ENCODE results near the gene AHNAK2. TPM values are rescaled to one million over a fixed set of nuclear protein-coding genes. Genes with fewer than 3 reads are reported as not detected.

AHNAK2 gene
- total RNA-seq, 2 donors from 2014 or later: 3.6 to 5.2 TPM

GRCh38 chr14:105005329-105005928 lies 27.3 kb upstream of the AHNAK2 start:
- Histone ChIP-seq H3K27me3 (no peaks in the 10 kb centered on the region), H3K36me3 (replicated peaks in 1 of 2; ENCODE audit: insufficient read depth in 1 of 2, low read depth in 2 of 2) (no peaks in the 10 kb centered on the region), H3K4me3 (no peak overlapping the region), H3K4me1 (no peaks in the 10 kb centered on the region), H3K9me3 (no peaks in the 10 kb centered on the region), H3K27ac (no peak overlapping the region)
- ATAC-seq (no peak), DNase-seq (no peak)
- 85 to 91% methylated on average over 6 to 19 of the region's 20 CpGs for WGBS, 2 donors
- intact Hi-C loops (cut with DNase I): no loop called here
- TF ChIP-seq POLR2A (IDR thresholded peaks at IDR 0.05): no peak
- TF ChIP-seq, protein P1, sequence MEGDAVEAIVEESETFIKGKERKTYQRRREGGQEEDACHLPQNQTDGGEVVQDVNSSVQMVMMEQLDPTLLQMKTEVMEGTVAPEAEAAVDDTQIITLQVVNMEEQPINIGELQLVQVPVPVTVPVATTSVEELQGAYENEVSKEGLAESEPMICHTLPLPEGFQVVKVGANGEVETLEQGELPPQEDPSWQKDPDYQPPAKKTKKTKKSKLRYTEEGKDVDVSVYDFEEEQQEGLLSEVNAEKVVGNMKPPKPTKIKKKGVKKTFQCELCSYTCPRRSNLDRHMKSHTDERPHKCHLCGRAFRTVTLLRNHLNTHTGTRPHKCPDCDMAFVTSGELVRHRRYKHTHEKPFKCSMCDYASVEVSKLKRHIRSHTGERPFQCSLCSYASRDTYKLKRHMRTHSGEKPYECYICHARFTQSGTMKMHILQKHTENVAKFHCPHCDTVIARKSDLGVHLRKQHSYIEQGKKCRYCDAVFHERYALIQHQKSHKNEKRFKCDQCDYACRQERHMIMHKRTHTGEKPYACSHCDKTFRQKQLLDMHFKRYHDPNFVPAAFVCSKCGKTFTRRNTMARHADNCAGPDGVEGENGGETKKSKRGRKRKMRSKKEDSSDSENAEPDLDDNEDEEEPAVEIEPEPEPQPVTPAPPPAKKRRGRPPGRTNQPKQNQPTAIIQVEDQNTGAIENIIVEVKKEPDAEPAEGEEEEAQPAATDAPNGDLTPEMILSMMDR (IDR thresholded peaks at IDR 0.05): no peak

DNA sequence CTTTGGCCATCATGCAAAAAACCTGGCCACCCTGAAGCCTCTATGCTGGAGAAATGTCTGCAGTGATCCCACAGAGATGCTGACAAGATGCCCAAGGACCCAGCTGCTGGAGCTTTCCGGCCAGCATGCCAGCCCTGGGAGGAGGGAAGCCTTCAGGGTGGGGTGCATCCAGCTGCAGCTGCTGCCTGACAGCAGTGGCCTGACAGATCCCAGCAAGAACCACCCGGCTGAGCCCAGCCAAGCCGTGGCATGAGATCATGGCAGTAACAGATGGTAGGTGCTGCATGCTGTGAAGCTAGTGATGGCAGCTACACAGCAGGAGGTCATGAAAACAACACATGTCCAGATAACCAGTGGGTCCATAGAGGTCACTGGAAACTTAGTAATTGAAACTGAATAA lies 21.2 kb upstream of the AHNAK2 start:
- ATAC-seq (no peak), DNase-seq (no peak)
- Histone ChIP-seq H3K9me3 (no peaks in the 10 kb centered on the region), H3K27me3 (no peaks in the 10 kb centered on the region), H3K4me1 (no peaks in the 10 kb centered on the region), H3K36me3 (replicated peaks in 1 of 2; ENCODE audit: insufficient read depth in 1 of 2, low read depth in 2 of 2) (peaks cover 0 to 2% of the 10 kb centered on the region in 2 donors), H3K27ac (no peak overlapping the region), H3K4me3 (no peak overlapping the region)
- 91 to 93% methylated on average over 3 of the region's 3 CpGs for WGBS, 2 donors
- no peak for TF ChIP-seq POLR2A (IDR thresholded peaks at IDR 0.05)
- TF ChIP-seq, protein P1 (IDR thresholded peaks at IDR 0.05): no peak
- intact Hi-C loops (cut with DNase I): no loop called here

- H3K36me3 ChIP-seq (replicated peaks in 1 of 2; ENCODE audit: insufficient read depth in 1 of 2, low read depth in 2 of 2): peaks cover 0 to 5% of the 10 kb centered on the region in 2 donors
- no peak overlapping the region for H3K27ac ChIP-seq
- H3K4me3 ChIP-seq: no peak overlapping the region
- H3K4me1 ChIP-seq: no peaks in the 10 kb centered on the region
- DNase-seq: no peak
- intact Hi-C loops (cut with DNase I): no loop called here
- TF ChIP-seq, protein P1 (IDR thresholded peaks at IDR 0.05): no peak
- TF ChIP-seq POLR2A (IDR thresholded peaks at IDR 0.05): no peak
- ATAC-seq: no peak
- no peaks in the 10 kb centered on the region for H3K9me3 ChIP-seq
- H3K27me3 ChIP-seq: no peaks in the 10 kb centered on the region
- WGBS, 2 donors: 92 to 100% methylated on average over 2 to 5 of the region's 5 CpGs
These were observed 20.6 kb upstream of the AHNAK2 start for GRCh38 chr14:104998801-104999200.

GRCh38 chr14:104996483-104996882 lies 18.3 kb upstream of the AHNAK2 start:
- 93 to 95% methylated on average over 9 to 13 of the region's 13 CpGs for WGBS, 2 donors
- intact Hi-C loops (cut with DNase I): no loop called here
- no peak for DNase-seq

More at GRCh38 chr14:104996483-104996882, 18.3 kb upstream of the AHNAK2 start:
- no peaks in the 10 kb centered on the region for H3K9me3 ChIP-seq
- no peak for ATAC-seq
- H3K36me3 ChIP-seq (replicated peaks in 1 of 2; ENCODE audit: insufficient read depth in 1 of 2, low read depth in 2 of 2): peaks cover 0 to 5% of the 10 kb centered on the region in 2 donors
- H3K4me1 ChIP-seq: no peaks in the 10 kb centered on the region
- H3K27me3 ChIP-seq: no peaks in the 10 kb centered on the region
- no peak overlapping the region for H3K4me3 ChIP-seq
- no peak for TF ChIP-seq POLR2A (IDR thresholded peaks at IDR 0.05)
- TF ChIP-seq, protein P1 (IDR thresholded peaks at IDR 0.05): no peak
- no peak overlapping the region for H3K27ac ChIP-seq

Measured in body of pancreas (tissue), 4 donors.